K562 (cell line): ENCODE measurements around the gene CELSR1. TPM values are rescaled to one million over a fixed set of nuclear protein-coding genes. Genes with fewer than 3 reads are reported as not detected.

ENCODE experiments used
- ATAC-seq: fragments of 200-7000 bp; cut with Tn5 transposase; 3 replicates; pipeline ENCODE4 v1.9.1; 2020; ENCODE audit warnings: moderate library complexity
- BruUV-seq: library from RNA; stranded (reverse); fragments of 400-500 nt; replicated peaks from 2 replicates; lab custom pipeline; 2021; lab: Mats Ljungman, UMichigan
- CTCF ChIA-PET: fragments of 300-600 bp; formaldehyde crosslinking; extraction: SDS; loops from one replicate; lab custom pipeline; 2021; ENCODE audit warnings: low intra/inter-chr PET ratio; lab: Yijun Ruan, JAX
- POLR2A ChIA-PET: fragments of 300-600, 350-650 bp; sonication (Branson Sonifier 250); formaldehyde crosslinking; extraction: SDS; loops from one replicate; lab custom pipeline; 2021; ENCODE audit warnings: antibody characterized with exemption, inconsistent platforms; lab: Yijun Ruan, JAX
- DNase-seq, 4 experiments: peaks; one replicate each; pipeline versions ENCODE4 v3.0.0 to v3.0.0-alpha.2; 2011 to 2018; ENCODE audit warnings: low spot score in 3 of 4, mixed read lengths in 3 of 4; ENCODE audit errors: extremely low read depth in 1 of 4
- FAIRE-seq: peaks from 2 replicates; lab custom pipeline; 2011; peaks lifted over from hg19 to GRCh38; lab: Jason Lieb, UNC
- H2AFZ ChIP-seq: 2 replicates; pipeline ENCODE4 v1.6.0; 2011; ENCODE audit warnings: low read depth, low read length, control low read depth, inconsistent platforms
- H3K27ac ChIP-seq: fragments of 200-600 bp; 3 replicates; pipeline ENCODE4 v1.8.0; 2011; ENCODE audit warnings: low read depth, mild to moderate bottlenecking, control low read depth, inconsistent platforms, low read length, moderate library complexity, mixed read lengths; ENCODE audit errors: extremely low read depth
- H3K27me3 ChIP-seq, 2 experiments: fragments of 300-600 bp in 1 of 2; 2 replicates in 1 of 2; 3 replicates in 1 of 2; pipeline versions ENCODE4 v1.6.0 to v1.8.0; 2011; ENCODE audit warnings: inconsistent platforms in 2 of 2, low read length in 2 of 2, mild to moderate bottlenecking in 1 of 2, mixed read lengths in 1 of 2, moderate library complexity in 1 of 2; ENCODE audit not compliant: control insufficient read depth in 2 of 2, insufficient read depth in 2 of 2
- H3K36me3 ChIP-seq: fragments of 300-600 bp; 3 replicates; pipeline ENCODE4 v1.8.0; 2011; ENCODE audit warnings: mild to moderate bottlenecking, low read length, inconsistent platforms; ENCODE audit not compliant: control insufficient read depth, insufficient read depth
- H3K4me1 ChIP-seq, 2 experiments: fragments of 200-600 bp in 1 of 2; replicated peaks in 1 of 2; 2 replicates in 1 of 2; 3 replicates in 1 of 2; pipeline versions ENCODE4 v1.5.1 to v1.8.0; 2011; ENCODE audit warnings: inconsistent platforms in 2 of 2, low read length in 2 of 2, mild to moderate bottlenecking in 1 of 2, mixed read lengths in 1 of 2, moderate library complexity in 1 of 2; ENCODE audit not compliant: control insufficient read depth in 2 of 2, insufficient read depth in 2 of 2
- H3K4me2 ChIP-seq: 2 replicates; pipeline ENCODE4 v1.6.1; 2011; ENCODE audit warnings: low read length, control low read depth, inconsistent platforms, mixed read lengths; ENCODE audit not compliant: insufficient read depth
- H3K4me3 ChIP-seq: fragments of 200-600 bp; sonication (generic), shearing (Covaris generic); 2 replicates; pipeline ENCODE4 v1.5.1; 2016; ENCODE audit warnings: control low read depth, inconsistent platforms
- H3K79me2 ChIP-seq: fragments of 200-600 bp; 3 replicates; pipeline ENCODE4 v1.8.0; 2011; ENCODE audit warnings: low read length, inconsistent platforms; ENCODE audit not compliant: control insufficient read depth, insufficient read depth
- H3K9ac ChIP-seq, 2 experiments: 2 replicates each; pipeline versions ENCODE4 v1.6.0 to v1.6.1; 2011; ENCODE audit warnings: low read depth in 2 of 2, low read length in 2 of 2, control low read depth in 1 of 2, inconsistent platforms in 1 of 2, mild to moderate bottlenecking in 1 of 2, mixed read lengths in 1 of 2; ENCODE audit not compliant: insufficient read depth in 1 of 2
- H3K9me1 ChIP-seq: one replicate; pipeline ENCODE4 v1.6.0; 2011; ENCODE audit warnings: inconsistent platforms, mild to moderate bottlenecking, low read length, moderate library complexity; ENCODE audit not compliant: control insufficient read depth, insufficient read depth
- H3K9me3 ChIP-seq: replicated peaks from 2 replicates; pipeline ENCODE4 v1.5.1; 2011; ENCODE audit warnings: low read depth, low read length, inconsistent platforms; ENCODE audit not compliant: control insufficient read depth, insufficient read depth
- H4K20me1 ChIP-seq: replicated peaks from 2 replicates; pipeline ENCODE4 v1.6.1; 2011; ENCODE audit warnings: low read length, inconsistent platforms, mixed read lengths; ENCODE audit not compliant: control insufficient read depth, insufficient read depth
- CEBPB ChIP-seq: fragments of 450-650 bp; IDR thresholded peaks from 2 replicates; pipeline ENCODE4 v1.6.1; 2016; ENCODE audit warnings: missing genetic modification characterization, missing compliant biosample characterization
- GATAD2A ChIP-seq: fragments of 450-650 bp; IDR thresholded peaks from 2 replicates; pipeline ENCODE4 v1.6.1; 2017
- MAFF ChIP-seq: IDR thresholded peaks from 2 replicates; pipeline ENCODE4 v1.6.1; 2012; ENCODE audit warnings: low read length, improper control_type of control experiment
- ZBTB11 ChIP-seq, 3 experiments: fragments of 200-800 bp in 1 of 3; fragments of 250-450 bp in 1 of 3; fragments of 450-650 bp in 1 of 3; sonication (Bioruptor Pico) in 1 of 3; sonication (Bioruptor generic) in 1 of 3; formaldehyde crosslinking in 1 of 3; IDR thresholded peaks; 2 replicates each; pipeline versions ENCODE4 v1.6.1 to v1.8.0; 2016 to 2022; ENCODE audit warnings: mild to moderate bottlenecking in 2 of 3, missing genetic modification characterization in 2 of 3, missing compliant biosample characterization in 1 of 3, moderate library complexity in 1 of 3
- ZNF518B ChIP-seq: fragments of 250-450 bp; sonication (Bioruptor Pico); IDR thresholded peaks from 2 replicates; pipeline ENCODE4 v1.5.0; 2021; ENCODE audit warnings: mild to moderate bottlenecking, moderate library complexity
- WGBS: fragments of 100-300 bp; shearing (Covaris generic); methylation state at CpG from one replicate; pipeline ENCODE4 v1.1.6; 2016; ENCODE audit warnings: low coverage, mixed read lengths; ENCODE audit not compliant: insufficient coverage; ENCODE audit errors: missing lambda C conversion rate; 5-methylcytosine and 5-hydroxymethylcytosine counted together
- in situ Hi-C: fragments of 300-500 bp; cut with MboI; formaldehyde crosslinking; loops from 4 replicates; pipeline ENCODE4 v1.15.0; 2018; ENCODE audit warnings: inconsistent platforms, mixed read lengths
- intact Hi-C: fragments of 100-400 bp; cut with micrococcal nuclease; formaldehyde crosslinking; loops from 2 replicates; pipeline ENCODE4 v1.14.2; 2022
- polyA plus RNA-seq, 8 experiments: library from polyadenylated mRNA; depleted of rRNA in 4 of 8; stranded (reverse) in 5 of 8; unstranded in 3 of 8; fragments of >200 nt; fragmentation: Nextera tagmentation in 2 of 8; fragmentation: Illumina TruSeq in 1 of 8; extraction: Ambion mirVana in 2 of 8; extraction: Trizol in 1 of 8; gene quantifications; 2 replicates each; pipeline versions ENCODE4 v1.2.1 to v1.2.3, GENCODE V29; 2011 to 2014; ENCODE audit warnings: inconsistent platforms in 1 of 8, missing spikeins in 1 of 8
- total RNA-seq, 7 experiments: library from RNA; depleted of rRNA in 6 of 7; stranded (reverse); fragments of >200 nt in 6 of 7; fragmentation: Illumina TruSeq in 2 of 7; extraction: Trizol in 2 of 7; gene quantifications; 2 replicates each; pipeline versions ENCODE4 v1.2.1 to v1.2.3, GENCODE V29; 2011 to 2021; ENCODE audit warnings: low replicate concordance in 1 of 7

Gene CELSR1
- total and polyA plus RNA-seq, 9 of the 15 experiments (the other 6 are each of a cell fraction or from before 2014, with no cell fraction given), result under 0.01 to 0.09 TPM; not detected in 7

- H3K4me1 ChIP-seq, result peaks cover 8 to 19% of the 10 kb centered on the region in 2 experiments; a peak in 4 of 5 replicates
- 78% methylated on average over 6 of the region's 9 CpGs for WGBS
- no peaks in the 10 kb centered on the region for H3K79me2 ChIP-seq
- H4K20me1 ChIP-seq, result no peaks in the 10 kb centered on the region
- no peaks in the 10 kb centered on the region for H3K36me3 ChIP-seq
- intact Hi-C loops, result loop anchor here (10.0 kb wide), 1 partner anchor 121 kb away; no protein-coding TSS in a partner anchor
- H3K4me2 ChIP-seq, result peak overlapping the region; percentile 68; the same call in 1 of the 2 replicates
- POLR2A ChIA-PET, result interaction anchor here (0.6 to 1.6 kb wide), 4 partner anchors 90 to 218 kb away, joined by 3 to 9 read pairs (median 3); partner anchors contain the start of gene TBC1D22A
- no TSS peak for BruUV-seq
- peak overlapping the region; percentile 34 to 84; a peak in 3 of 4 replicates for H3K9ac ChIP-seq
- TF ChIP-seq ZBTB11 (CRISPR knock-in tag; IDR thresholded peaks at IDR 0.05) (no peak), MAFF (no peak), CEBPB (tag) (no peak), ZNF518B (no peak), GATAD2A (no peak)
- H3K9me1 ChIP-seq, result no peaks in the 10 kb centered on the region
- no peak for FAIRE-seq
- CTCF ChIA-PET, result no interaction called here
- H2AFZ ChIP-seq, result peak overlapping the region; percentile 98
- H3K9me3 ChIP-seq, result no peaks in the 10 kb centered on the region
- H3K27me3 ChIP-seq, result no peaks in the 10 kb centered on the region
- no peak overlapping the region for H3K4me3 ChIP-seq
- in situ Hi-C loops, result loop anchor here (10.0 kb wide), 2 partner anchors 81 to 111 kb away; no protein-coding TSS in a partner anchor
- H3K27ac ChIP-seq, result no peak overlapping the region
- no peak for ATAC-seq
- DNase-seq, result no peak
Observed at GRCh38 chr22:46564084-46564714, 26.8 kb upstream of the CELSR1 start.
